GM10248 (cell line): ENCODE results near the gene SLC36A1.

Source experiments
- CTCF ChIA-PET: fragments of 300-600 bp; sonication (Branson Sonifier 250); formaldehyde crosslinking; extraction: SDS; loops from one replicate; lab custom pipeline; 2021; ENCODE audit warnings: antibody characterized with exemption; lab: Yijun Ruan, JAX
- POLR2A ChIA-PET: fragments of 350-650 bp; sonication (Branson Sonifier 250); formaldehyde crosslinking; extraction: SDS; loops from one replicate; lab custom pipeline; 2020; ENCODE audit warnings: antibody characterized with exemption; lab: Yijun Ruan, JAX
- DNase-seq: peaks from one replicate; pipeline ENCODE4 v3.0.0; 2012; ENCODE audit errors: extremely low spot score
- TF ChIP-seq, protein P1 (sequence below): IDR thresholded peaks from 2 replicates; pipeline ENCODE4 v1.5.1; 2012; ENCODE audit warnings: mild to moderate bottlenecking, low read depth; ENCODE audit errors: extremely low read depth, missing control alignments, control extremely low read depth

The SLC36A1 gene

DNA sequence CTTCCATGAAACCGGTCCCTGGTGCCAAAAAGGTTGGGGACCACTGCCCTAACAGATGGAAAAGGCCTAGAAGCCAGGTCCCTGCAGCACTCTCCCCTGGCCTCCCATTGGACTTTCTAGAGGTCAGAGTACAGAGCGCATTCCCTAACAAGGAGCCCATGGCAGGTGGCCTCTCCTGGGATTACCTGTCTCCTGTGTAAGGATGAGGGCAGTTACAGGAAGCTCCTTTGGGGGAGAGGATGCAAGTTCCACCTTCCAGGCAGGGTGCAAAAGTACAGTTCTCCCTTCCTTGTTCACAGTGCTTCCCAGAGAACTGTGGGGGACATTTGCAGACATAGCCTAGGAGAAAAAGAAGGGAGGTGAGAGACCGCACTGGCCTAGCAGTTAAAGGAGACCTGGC lies 62.4 kb downstream of the SLC36A1 start:
- DNase-seq, result no peak
- ChIA-PET CTCF (interaction anchor here (1.5 to 2.9 kb wide), 6 partner anchors 11 to 142 kb away, joined by 4 to 16 read pairs (median 7); no protein-coding TSS in a partner anchor), POLR2A (no interaction called here)
- TF ChIP-seq, protein P1, sequence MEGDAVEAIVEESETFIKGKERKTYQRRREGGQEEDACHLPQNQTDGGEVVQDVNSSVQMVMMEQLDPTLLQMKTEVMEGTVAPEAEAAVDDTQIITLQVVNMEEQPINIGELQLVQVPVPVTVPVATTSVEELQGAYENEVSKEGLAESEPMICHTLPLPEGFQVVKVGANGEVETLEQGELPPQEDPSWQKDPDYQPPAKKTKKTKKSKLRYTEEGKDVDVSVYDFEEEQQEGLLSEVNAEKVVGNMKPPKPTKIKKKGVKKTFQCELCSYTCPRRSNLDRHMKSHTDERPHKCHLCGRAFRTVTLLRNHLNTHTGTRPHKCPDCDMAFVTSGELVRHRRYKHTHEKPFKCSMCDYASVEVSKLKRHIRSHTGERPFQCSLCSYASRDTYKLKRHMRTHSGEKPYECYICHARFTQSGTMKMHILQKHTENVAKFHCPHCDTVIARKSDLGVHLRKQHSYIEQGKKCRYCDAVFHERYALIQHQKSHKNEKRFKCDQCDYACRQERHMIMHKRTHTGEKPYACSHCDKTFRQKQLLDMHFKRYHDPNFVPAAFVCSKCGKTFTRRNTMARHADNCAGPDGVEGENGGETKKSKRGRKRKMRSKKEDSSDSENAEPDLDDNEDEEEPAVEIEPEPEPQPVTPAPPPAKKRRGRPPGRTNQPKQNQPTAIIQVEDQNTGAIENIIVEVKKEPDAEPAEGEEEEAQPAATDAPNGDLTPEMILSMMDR, result no peak

DNA sequence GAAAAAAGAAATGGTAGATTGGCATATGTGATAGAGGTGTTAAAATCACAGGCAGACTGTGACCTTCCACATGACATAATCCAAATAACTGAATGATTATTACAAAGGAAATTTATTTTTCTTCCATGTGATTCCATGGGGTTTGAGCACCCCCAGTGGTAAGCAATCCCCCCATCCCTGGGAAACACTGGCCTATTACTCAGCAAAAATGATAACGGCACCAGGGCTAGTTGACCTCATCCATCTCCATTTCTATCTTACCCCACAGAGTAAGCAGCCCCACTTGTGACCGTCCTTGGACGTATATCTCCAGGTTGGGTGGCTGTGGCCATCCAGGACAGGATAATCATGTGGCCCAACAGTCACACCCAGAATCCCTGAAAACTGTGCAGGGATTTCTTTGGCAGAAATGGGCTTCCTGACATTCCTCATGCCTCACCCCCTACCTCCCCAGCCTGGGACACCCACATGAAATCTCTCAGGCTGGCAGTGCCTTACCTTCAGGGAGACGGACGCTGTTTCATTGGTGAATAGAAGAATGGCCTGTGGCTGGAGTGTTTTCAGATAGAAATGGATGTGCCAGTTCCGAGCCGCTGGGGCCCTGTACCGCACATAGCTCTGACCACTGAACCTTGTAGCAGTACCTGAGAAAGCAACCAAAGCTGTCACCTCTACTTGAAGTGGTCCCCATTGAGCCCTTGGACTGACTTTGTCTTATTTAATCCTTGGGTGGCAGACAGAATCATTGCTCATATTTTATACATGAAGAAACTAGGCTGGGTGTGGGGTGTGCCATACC lies 69.9 kb downstream of the SLC36A1 start:
- ChIA-PET POLR2A (no interaction called here), CTCF (interaction anchor here (0.6 to 1.0 kb wide), 2 partner anchors 9 to 135 kb away, joined by 3 read pairs; no protein-coding TSS in a partner anchor)

DNA sequence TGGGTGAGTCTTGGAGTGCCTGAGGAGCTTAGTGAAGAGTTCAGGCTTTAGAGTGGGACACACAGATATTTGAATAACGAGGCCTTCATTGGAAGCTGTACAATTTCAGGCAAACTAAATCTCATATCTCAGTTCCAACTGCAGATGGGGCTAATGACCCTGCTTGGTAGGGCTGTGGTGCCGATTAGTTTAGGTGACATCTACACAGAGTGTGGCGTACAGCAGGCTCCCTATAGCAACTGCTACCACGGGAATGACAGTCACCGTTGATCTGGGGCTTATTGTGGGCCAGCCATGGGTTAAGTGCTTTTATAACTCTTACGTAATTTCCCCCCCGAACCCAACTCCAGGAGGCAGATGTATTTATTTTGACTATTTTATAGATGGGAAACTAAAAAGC lies 72.9 kb downstream of the SLC36A1 start:
- no peak for DNase-seq
- POLR2A ChIA-PET, result no interaction called here
- TF ChIP-seq, protein P1, result no peak
- CTCF ChIA-PET, result interaction anchor here (0.7 to 2.5 kb wide), 29 partner anchors 10 to 383 kb away, joined by 3 to 30 read pairs (median 3); partner anchors contain the start of gene SLC36A1

More for the DNA sequence above, 69.9 kb downstream of the SLC36A1 start:
- TF ChIP-seq, protein P1, result no peak
- no peak for DNase-seq

DNA sequence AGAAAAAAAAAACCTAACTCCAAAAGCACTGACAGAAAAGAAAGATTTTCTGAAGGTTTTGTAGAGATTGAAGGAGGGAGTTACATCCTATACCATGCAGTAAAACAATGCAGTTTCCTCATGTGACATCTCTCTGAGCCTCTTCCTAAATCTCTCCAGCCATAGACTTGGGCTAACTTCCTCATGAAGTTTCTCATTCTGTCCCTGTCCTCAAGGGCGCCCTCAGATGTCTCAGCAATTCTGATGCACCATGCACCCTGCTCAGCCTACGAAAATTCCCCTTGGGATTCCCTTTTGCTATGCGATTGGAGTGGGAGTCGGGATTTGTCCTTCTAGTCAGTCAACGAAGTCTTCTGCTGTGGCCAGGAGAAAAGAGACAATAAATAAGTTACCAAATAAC lies 74.8 kb downstream of the SLC36A1 start:
- ChIA-PET POLR2A (no interaction called here), CTCF (interaction anchor here (0.7 to 2.9 kb wide), 4 partner anchors 75 to 219 kb away, joined by 3 to 21 read pairs (median 7); partner anchors contain the start of gene SLC36A1)
- TF ChIP-seq, protein P1, result no peak
- DNase-seq, result no peak

DNA sequence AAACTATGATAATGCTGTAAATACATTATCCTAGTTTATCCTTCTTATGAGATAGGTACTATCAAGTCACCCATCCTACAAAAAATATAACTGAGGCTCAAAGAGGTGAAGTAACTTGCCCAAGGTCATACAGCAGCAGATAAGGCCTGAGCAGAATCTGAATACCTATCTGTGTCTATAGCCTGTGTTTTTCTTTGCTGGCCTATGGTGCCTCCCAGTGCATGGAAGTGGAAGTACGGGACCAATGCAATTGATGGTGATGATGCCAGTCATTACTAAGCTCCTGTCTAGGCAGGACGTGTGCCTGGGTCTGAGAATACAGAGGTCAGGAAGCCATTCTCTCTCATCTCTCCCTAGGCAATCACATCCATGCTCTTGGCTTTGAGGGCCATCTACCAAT lies 75.9 kb downstream of the SLC36A1 start:
- TF ChIP-seq, protein P1, result peak; percentile 54
- peak; percentile 75 for DNase-seq
- CTCF ChIA-PET, result interaction anchor here (0.6 to 3.5 kb wide), 40 partner anchors 11 to 397 kb away, joined by 3 to 23 read pairs (median 4); partner anchors contain the start of gene SLC36A1
- POLR2A ChIA-PET, result no interaction called here

DNA sequence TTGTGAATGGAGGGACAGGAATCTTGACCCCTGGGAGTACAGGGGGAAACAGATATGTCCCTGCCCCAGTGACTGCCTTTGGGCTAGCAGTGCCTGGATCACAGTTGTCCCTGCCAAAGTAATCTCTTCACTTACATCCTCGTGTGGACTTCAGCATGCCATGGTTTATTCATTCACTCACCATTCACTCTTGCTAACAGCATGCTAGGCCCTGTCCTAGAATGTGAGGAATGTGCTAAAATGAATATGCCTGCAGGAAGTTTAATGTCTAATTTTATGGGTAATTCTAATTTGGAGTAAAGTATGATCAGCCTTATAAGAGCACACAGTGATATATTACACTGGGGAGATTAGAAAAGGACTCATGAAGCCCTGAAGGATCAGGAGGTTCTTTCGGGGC lies 80.8 kb downstream of the SLC36A1 start:
- CTCF ChIA-PET, result no interaction called here

More for the DNA sequence above, 80.8 kb downstream of the SLC36A1 start:
- POLR2A ChIA-PET, result no interaction called here
- TF ChIP-seq, protein P1, result no peak
- no peak for DNase-seq
